Endothelial cell of umbilical vein (primary cell): ENCODE measurements around the gene DGKI. TPM values are rescaled to one million over a fixed set of nuclear protein-coding genes. Genes with fewer than 3 reads are reported as not detected.

ENCODE experiments used
- BruUV-seq: library from RNA; stranded (reverse); fragments of 400-500 nt; replicated peaks from 2 replicates; lab custom pipeline; 2021; lab: Mats Ljungman, UMichigan
- CTCF ChIA-PET: fragments of 300-600, 350-600 bp; sonication (Branson Sonifier 250); formaldehyde crosslinking; loops from one replicate; lab custom pipeline; 2021; ENCODE audit warnings: antibody characterized with exemption, inconsistent platforms; lab: Charles Lee
- POLR2A ChIA-PET: fragments of 300-600, 350-600 bp; sonication (Branson Sonifier 250); formaldehyde crosslinking; loops from one replicate; lab custom pipeline; 2021; ENCODE audit warnings: antibody characterized with exemption, inconsistent platforms; lab: Charles Lee
- DNase-seq: peaks from one replicate; pipeline ENCODE4 v3.0.0-alpha.2; 2011; ENCODE audit warnings: low read depth, low spot score
- FAIRE-seq: peaks from 2 replicates; lab custom pipeline; 2011; peaks lifted over from hg19 to GRCh38; lab: Jason Lieb, UNC
- H2AFZ ChIP-seq: 2 replicates; pipeline ENCODE4 v1.6.0; 2012; ENCODE audit warnings: low read depth, low read length, control low read depth, inconsistent platforms
- H3K27ac ChIP-seq: 2 replicates; pipeline ENCODE4 v1.5.1; 2011; ENCODE audit warnings: low read depth, mild to moderate bottlenecking, control low read depth, low read length, moderate library complexity; ENCODE audit not compliant: insufficient read depth
- H3K27me3 ChIP-seq, 2 experiments: 2 replicates each; pipeline versions ENCODE4 v1.6.0 to v1.6.1; 2011; ENCODE audit warnings: low read length in 2 of 2, mixed read lengths in 1 of 2; ENCODE audit not compliant: control insufficient read depth in 2 of 2, insufficient read depth in 2 of 2
- H3K36me3 ChIP-seq, 2 experiments: 2 replicates in 1 of 2; 3 replicates in 1 of 2; pipeline ENCODE4 v1.5.1; 2011; ENCODE audit warnings: low read length in 2 of 2, mild to moderate bottlenecking in 1 of 2, moderate library complexity in 1 of 2; ENCODE audit not compliant: control insufficient read depth in 2 of 2, insufficient read depth in 2 of 2; ENCODE audit errors: extremely low read depth in 1 of 2
- H3K4me1 ChIP-seq: 3 replicates; pipeline ENCODE4 v1.5.1; 2011; ENCODE audit warnings: mild to moderate bottlenecking, low read length; ENCODE audit not compliant: control insufficient read depth, insufficient read depth; ENCODE audit errors: extremely low read depth
- H3K4me2 ChIP-seq: 2 replicates; pipeline ENCODE4 v1.6.1; 2011; ENCODE audit warnings: low read length, control low read depth, mixed read lengths; ENCODE audit not compliant: insufficient read depth
- H3K4me3 ChIP-seq, 3 experiments: fragments of 200-600 bp in 1 of 3; sonication (generic), shearing (Covaris generic) in 1 of 3; replicated peaks in 1 of 3; 2 replicates each; pipeline ENCODE4 v1.5.1; 2011 to 2016; ENCODE audit warnings: control low read depth in 3 of 3, low read length in 3 of 3, mild to moderate bottlenecking in 2 of 3, inconsistent platforms in 1 of 3, low read depth in 1 of 3, moderate library complexity in 1 of 3; ENCODE audit not compliant: insufficient read depth in 1 of 3
- H3K79me2 ChIP-seq: 2 replicates; pipeline ENCODE4 v1.6.0; 2012; ENCODE audit warnings: low read length, inconsistent platforms; ENCODE audit not compliant: control insufficient read depth, insufficient read depth
- H3K9ac ChIP-seq: replicated peaks from 2 replicates; pipeline ENCODE3; 2011; ENCODE audit warnings: low read length, control low read depth; ENCODE audit not compliant: insufficient read depth; ENCODE audit errors: extremely low read depth
- H3K9me1 ChIP-seq: replicated peaks from 3 replicates; pipeline ENCODE4 v1.6.0; 2011; ENCODE audit warnings: mild to moderate bottlenecking, low read length; ENCODE audit not compliant: control insufficient read depth, insufficient read depth; ENCODE audit errors: extremely low read depth
- H3K9me3 ChIP-seq: replicated peaks from 2 replicates; pipeline ENCODE4 v1.5.1; 2012; ENCODE audit warnings: low read length, inconsistent platforms; ENCODE audit not compliant: control insufficient read depth, insufficient read depth
- H4K20me1 ChIP-seq: replicated peaks from 2 replicates; pipeline ENCODE3; 2011; ENCODE audit warnings: mild to moderate bottlenecking, low read length; ENCODE audit not compliant: control insufficient read depth, insufficient read depth; ENCODE audit errors: extremely low read depth
- FOS ChIP-seq: IDR thresholded peaks from 2 replicates; pipeline ENCODE4 v1.6.1; 2011; ENCODE audit warnings: mild to moderate bottlenecking, low read length, moderate library complexity, borderline replicate concordance; ENCODE audit not compliant: insufficient read depth
- GATA2 ChIP-seq: IDR thresholded peaks from 2 replicates; pipeline ENCODE4 v1.7.0; 2011; ENCODE audit warnings: low read depth, mild to moderate bottlenecking, moderate library complexity, mixed read lengths, low read length; ENCODE audit not compliant: insufficient read length, insufficient read depth
- MYC ChIP-seq: IDR thresholded peaks from one replicate; pipeline ENCODE4 v1.6.1; 2011; ENCODE audit warnings: mild to moderate bottlenecking, low read depth, low read length
- POLR2A ChIP-seq: IDR thresholded peaks from 2 replicates; pipeline ENCODE4 v1.6.1; 2012; ENCODE audit warnings: low read depth, mild to moderate bottlenecking, control low read depth, low read length
- dilution Hi-C: fragments of 300-500 bp; cut with MboI; formaldehyde crosslinking; loops from one replicate; pipeline ENCODE4 v1.15.0; 2019; ENCODE audit warnings: low sequenced_read_pairs; ENCODE audit not compliant: extremely low pct_ligation_motif_present
- intact Hi-C: fragments of 100-400 bp; cut with micrococcal nuclease; formaldehyde crosslinking; loops from one replicate; pipeline ENCODE4 v1.10.0; 2022
- polyA plus RNA-seq, 4 experiments: library from polyadenylated mRNA; depleted of rRNA in 3 of 4; stranded (reverse) in 3 of 4; unstranded in 1 of 4; fragments of >200 nt; gene quantifications; 2 replicates each; pipeline versions ENCODE4 v1.2.1 to v1.2.3, GENCODE V29; 2011 to 2012; ENCODE audit warnings: missing spikeins in 1 of 4
- total RNA-seq: library from RNA; stranded (reverse); gene quantifications from 2 replicates; pipeline ENCODE4 v1.2.3, GENCODE V29; 2021
- TF ChIP-seq, protein P1 (sequence below), 2 donors: IDR thresholded peaks; 1 replicate in 1 of 2; 2 replicates in 1 of 2; pipeline ENCODE4 v1.5.1; 2011; ENCODE audit warnings: low read length in 2 of 2, mild to moderate bottlenecking in 2 of 2, moderate library complexity in 2 of 2, control low read depth in 1 of 2, inconsistent platforms in 1 of 2, low read depth in 1 of 2; ENCODE audit not compliant: insufficient read depth in 1 of 2; ENCODE audit errors: extremely low read depth in 1 of 2

DGKI gene
- total and polyA plus RNA-seq, 2 donors (not counting 3 experiments of a cell fraction or from before 2014, with no cell fraction given) = 0.11 to 0.51 TPM

DNA sequence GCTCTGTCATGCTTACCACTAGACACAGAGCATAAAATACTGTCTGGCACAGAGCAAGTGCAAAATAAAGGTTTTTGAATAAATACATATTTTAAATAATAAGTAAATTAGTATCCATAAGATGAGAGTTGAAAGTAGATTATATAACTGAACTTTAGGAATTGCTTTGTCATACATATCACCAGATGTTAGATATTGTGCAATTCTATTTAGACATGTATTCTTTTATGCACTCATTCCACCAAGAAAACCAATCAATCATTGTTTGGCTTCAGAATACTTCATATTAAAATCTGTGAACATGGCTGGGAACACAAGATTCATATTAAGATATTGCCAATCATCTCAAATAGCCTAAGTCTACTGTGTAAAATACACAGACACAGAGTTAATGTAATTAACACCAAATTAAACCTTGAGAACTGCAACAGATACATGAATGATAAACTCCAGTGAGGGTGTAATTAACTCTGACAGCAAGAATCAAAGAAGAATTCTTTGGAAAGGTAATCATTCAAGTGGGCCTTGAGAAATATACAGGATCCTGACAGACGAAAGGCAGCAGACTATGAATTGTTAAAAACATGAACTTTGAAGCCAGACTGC is 302.2 kb downstream of the DGKI start:
- no peak overlapping the region for H2AFZ ChIP-seq
- no peak overlapping the region for H3K9ac ChIP-seq
- DNase-seq (no peak), FAIRE-seq (no peak)
- POLR2A ChIA-PET = no interaction called here
- dilution Hi-C loops (no loop called here), intact Hi-C loops (no loop called here)
- CTCF ChIA-PET = no interaction called here
- no peaks in the 10 kb centered on the region for H3K79me2 ChIP-seq
- no peaks in the 10 kb centered on the region for H3K27me3 ChIP-seq
- no peak overlapping the region for H3K4me3 ChIP-seq
- no peak overlapping the region for H3K4me2 ChIP-seq
- no peak for TF ChIP-seq POLR2A
- no peaks in the 10 kb centered on the region for H3K4me1 ChIP-seq
- no TSS peak for BruUV-seq
- no peaks in the 10 kb centered on the region for H3K36me3 ChIP-seq
- H3K9me1 ChIP-seq = no peaks in the 10 kb centered on the region
- H3K27ac ChIP-seq = no peak overlapping the region
- H3K9me3 ChIP-seq = no peaks in the 10 kb centered on the region
- H4K20me1 ChIP-seq = no peaks in the 10 kb centered on the region

DNA sequence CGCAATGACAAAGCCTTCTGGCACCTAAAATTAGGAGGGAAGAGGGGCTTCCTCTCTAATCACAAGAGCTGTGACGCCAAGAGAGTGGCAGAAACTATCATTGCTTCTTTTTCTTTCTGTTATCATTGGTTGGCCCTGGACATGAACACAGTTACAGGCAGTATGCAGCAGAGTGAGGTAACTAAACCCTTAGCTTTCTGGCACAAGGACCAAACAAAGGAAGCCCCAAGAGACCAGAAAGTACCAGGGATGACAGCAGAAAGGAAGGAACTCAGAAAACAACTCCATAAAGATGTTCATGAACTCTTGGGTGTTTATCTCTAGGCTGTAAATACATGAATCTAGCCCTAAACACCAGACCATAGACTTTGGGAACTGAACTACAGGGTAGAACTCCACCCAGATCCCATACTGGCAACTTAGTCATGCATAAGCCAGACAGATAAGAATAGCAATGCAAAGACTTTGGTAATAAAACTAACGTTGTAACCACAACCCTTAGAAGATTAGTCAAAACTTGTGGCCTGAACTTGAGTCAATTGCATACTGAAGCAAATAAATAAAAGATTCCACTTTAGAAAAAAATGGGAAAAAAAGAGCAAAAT is 307.6 kb downstream of the DGKI start:
- no peak for FAIRE-seq
- dilution Hi-C loops = no loop called here
- Histone ChIP-seq H3K4me3 (no peak overlapping the region), H3K27ac (no peak overlapping the region), H3K4me2 (no peak overlapping the region), H3K9me3 (no peaks in the 10 kb centered on the region), H3K79me2 (no peaks in the 10 kb centered on the region), H3K9ac (no peak overlapping the region), H3K36me3 (no peaks in the 10 kb centered on the region), H2AFZ (no peak overlapping the region), H3K9me1 (no peaks in the 10 kb centered on the region), H3K4me1 (no peaks in the 10 kb centered on the region), H4K20me1 (no peaks in the 10 kb centered on the region), H3K27me3 (no peaks in the 10 kb centered on the region)
- DNase-seq = no peak
- intact Hi-C loops = no loop called here
- POLR2A ChIA-PET = no interaction called here
- TF ChIP-seq FOS (no peak), GATA2 (no peak), MYC (no peak)
- TF ChIP-seq, protein P1, sequence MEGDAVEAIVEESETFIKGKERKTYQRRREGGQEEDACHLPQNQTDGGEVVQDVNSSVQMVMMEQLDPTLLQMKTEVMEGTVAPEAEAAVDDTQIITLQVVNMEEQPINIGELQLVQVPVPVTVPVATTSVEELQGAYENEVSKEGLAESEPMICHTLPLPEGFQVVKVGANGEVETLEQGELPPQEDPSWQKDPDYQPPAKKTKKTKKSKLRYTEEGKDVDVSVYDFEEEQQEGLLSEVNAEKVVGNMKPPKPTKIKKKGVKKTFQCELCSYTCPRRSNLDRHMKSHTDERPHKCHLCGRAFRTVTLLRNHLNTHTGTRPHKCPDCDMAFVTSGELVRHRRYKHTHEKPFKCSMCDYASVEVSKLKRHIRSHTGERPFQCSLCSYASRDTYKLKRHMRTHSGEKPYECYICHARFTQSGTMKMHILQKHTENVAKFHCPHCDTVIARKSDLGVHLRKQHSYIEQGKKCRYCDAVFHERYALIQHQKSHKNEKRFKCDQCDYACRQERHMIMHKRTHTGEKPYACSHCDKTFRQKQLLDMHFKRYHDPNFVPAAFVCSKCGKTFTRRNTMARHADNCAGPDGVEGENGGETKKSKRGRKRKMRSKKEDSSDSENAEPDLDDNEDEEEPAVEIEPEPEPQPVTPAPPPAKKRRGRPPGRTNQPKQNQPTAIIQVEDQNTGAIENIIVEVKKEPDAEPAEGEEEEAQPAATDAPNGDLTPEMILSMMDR (IDR thresholded peaks at IDR 0.05; ENCODE audit: extremely low read depth in 1 of 2, insufficient read depth in 1 of 2, low read depth in 1 of 2, low read length in 2 of 2) = no peak
- BruUV-seq = no TSS peak
- CTCF ChIA-PET = no interaction called here
